ENCODE results near the gene ABCG1.

Gene ABCG1

GRCh38 chr21:42332557-42333317 lies 113.8 kb downstream of the ABCG1 start:
- no peak for DNase-seq

DNA sequence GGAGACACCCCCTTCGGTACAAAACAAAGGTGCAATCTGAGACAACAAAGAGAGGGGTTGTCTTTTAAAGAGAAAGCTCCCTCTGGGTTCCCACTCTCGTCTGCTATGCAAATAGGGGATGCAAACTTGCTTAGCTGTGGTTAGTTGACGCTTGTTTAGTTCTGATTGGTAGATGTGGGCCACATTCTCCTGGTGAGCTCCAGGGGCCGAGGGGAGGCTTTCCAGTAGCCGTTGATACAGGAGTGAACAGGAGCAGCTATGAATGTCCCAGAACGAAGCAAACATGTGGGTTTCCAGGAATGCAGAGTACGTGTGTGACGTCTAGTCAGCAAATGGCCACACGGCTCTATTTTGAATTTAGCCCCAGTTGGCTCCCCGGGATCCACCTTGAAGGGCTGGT lies 117.1 kb downstream of the ABCG1 start:
- DNase-seq = no peak

- no peak for DNase-seq
Measured at GRCh38 chr21:42337276-42337675, 118.3 kb downstream of the ABCG1 start.

- peak; percentile 78 for DNase-seq
Measured at GRCh38 chr21:42337830-42338728, 119.1 kb downstream of the ABCG1 start.

GRCh38 chr21:42338729-42339715 lies 120.1 kb downstream of the ABCG1 start:
- no peak for DNase-seq

GRCh38 chr21:42340187-42341050 lies 121.5 kb downstream of the ABCG1 start:
- no peak for DNase-seq

- DNase-seq = no peak
Measured at GRCh38 chr21:42341776-42342542, 123.0 kb downstream of the ABCG1 start.

GRCh38 chr21:42343101-42343500 lies 124.2 kb downstream of the ABCG1 start:
- no peak for DNase-seq

GRCh38 chr21:42343556-42343955 lies 124.6 kb downstream of the ABCG1 start:
- DNase-seq = no peak

DNA sequence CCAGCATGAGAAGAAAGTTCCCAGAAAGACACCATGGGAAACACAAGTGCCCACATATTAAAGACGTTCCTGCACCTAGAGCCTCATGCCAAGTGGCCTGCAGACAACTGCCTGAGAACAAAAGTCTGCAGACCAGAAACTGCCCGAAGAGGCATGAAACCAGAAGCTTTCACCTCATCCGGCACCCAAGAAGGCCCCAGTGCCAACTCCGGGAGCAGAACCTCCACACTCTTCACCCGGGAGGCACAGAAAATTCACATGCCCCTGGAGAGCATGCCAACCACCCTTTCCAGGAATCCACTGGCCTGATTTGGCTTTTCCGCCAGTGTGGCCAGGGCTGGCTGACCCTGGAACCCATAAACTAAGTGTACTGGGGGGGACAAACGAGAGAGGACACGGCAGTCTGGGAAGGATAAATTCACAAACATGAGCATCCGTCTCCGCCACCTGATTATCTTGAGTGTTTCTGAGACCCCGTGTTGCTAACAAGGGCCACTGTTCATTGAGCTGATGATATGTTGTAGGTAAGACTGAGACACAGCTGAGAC lies 125.1 kb downstream of the ABCG1 start:
- no peak for DNase-seq

GRCh38 chr21:42344631-42345030 lies 125.7 kb downstream of the ABCG1 start:
- no peak for DNase-seq

- no peak for DNase-seq
Measured at GRCh38 chr21:42346441-42346840, 127.5 kb downstream of the ABCG1 start.
